Measurements from ENCODE around the gene FFAR4. TPM values are rescaled to one million over a fixed set of nuclear protein-coding genes. Genes with fewer than 3 reads are reported as not detected.

The FFAR4 gene
- total RNA-seq, 1 experiment from 2014 or later, result 0.92 TPM

GRCh38 chr10:93598157-93598556, 31.7 kb downstream of the FFAR4 start:
- BruUV-seq (replicated peaks), result no TSS peak
- in situ Hi-C loops (cut with HindIII; ENCODE audit: low pct_unique_long_range_greater_than_20kb, low sequenced_read_pairs) (no loop called here), intact Hi-C loops (cut with micrococcal nuclease; ENCODE audit: unreplicated experiment) (no loop called here)
- H3K4me1 ChIP-seq (ENCODE audit: control insufficient read depth, insufficient read depth, low read length), result no peaks in the 10 kb centered on the region
- DNase-seq (ENCODE audit: low read depth, low spot score) (no peak), ATAC-seq (no peak)
- no peaks in the 10 kb centered on the region for H3K36me3 ChIP-seq (ENCODE audit: control insufficient read depth, insufficient read depth, low read length)
- POLR2A ChIA-PET, result no interaction called here
- no peak overlapping the region for H3K4me3 ChIP-seq (ENCODE audit: low read depth in 2 of 2, low read length in 2 of 2)
- H3K9me3 ChIP-seq (ENCODE audit: control insufficient read depth, insufficient read depth, low read depth, low read length), result no peaks in the 10 kb centered on the region
- TF ChIP-seq POLR2AphosphoS5 (IDR thresholded peaks at IDR 0.05; ENCODE audit: low read depth, low read length) (no peak), REST (IDR thresholded peaks at IDR 0.05; ENCODE audit: insufficient read depth in 1 of 2, low read depth in 2 of 2, low read length in 1 of 2) (no peak), TCF7L2 (IDR thresholded peaks at IDR 0.05; ENCODE audit: low read depth, low read length) (no peak), SIN3A (IDR thresholded peaks at IDR 0.05; ENCODE audit: borderline replicate concordance, insufficient read depth, low read depth, low read length) (no peak), CTCF (IDR thresholded peaks at IDR 0.05) (no peak)
- H3K27me3 ChIP-seq (ENCODE audit: control insufficient read depth, insufficient read depth, low read length), result peaks cover 16% of the 10 kb centered on the region
- CTCF ChIA-PET, result interaction anchor here (1.0 kb wide), 1 partner anchor 43 kb away, joined by 5 read pairs; no protein-coding TSS in a partner anchor
- H3K27ac ChIP-seq (ENCODE audit: low read length), result no peak overlapping the region

GRCh38 chr10:93599335-93599734, 32.9 kb downstream of the FFAR4 start:
- H3K36me3 ChIP-seq (ENCODE audit: control insufficient read depth, insufficient read depth, low read length), result no peaks in the 10 kb centered on the region
- BruUV-seq (replicated peaks), result no TSS peak
- no peaks in the 10 kb centered on the region for H3K4me1 ChIP-seq (ENCODE audit: control insufficient read depth, insufficient read depth, low read length)
- ChIA-PET POLR2A (no interaction called here), CTCF (no interaction called here)
- no peak overlapping the region for H3K27ac ChIP-seq (ENCODE audit: low read length)
- DNase-seq (ENCODE audit: low read depth, low spot score) (no peak), ATAC-seq (no peak)
- no peak overlapping the region for H3K4me3 ChIP-seq (ENCODE audit: low read depth in 2 of 2, low read length in 2 of 2)
- intact Hi-C loops (cut with micrococcal nuclease; ENCODE audit: unreplicated experiment) (no loop called here), in situ Hi-C loops (cut with HindIII; ENCODE audit: low pct_unique_long_range_greater_than_20kb, low sequenced_read_pairs) (no loop called here)
- H3K27me3 ChIP-seq (ENCODE audit: control insufficient read depth, insufficient read depth, low read length), result peaks cover 27% of the 10 kb centered on the region
- no peaks in the 10 kb centered on the region for H3K9me3 ChIP-seq (ENCODE audit: control insufficient read depth, insufficient read depth, low read depth, low read length)
- TF ChIP-seq SIN3A (IDR thresholded peaks at IDR 0.05; ENCODE audit: borderline replicate concordance, insufficient read depth, low read depth, low read length) (no peak), POLR2AphosphoS5 (IDR thresholded peaks at IDR 0.05; ENCODE audit: low read depth, low read length) (no peak), REST (IDR thresholded peaks at IDR 0.05; ENCODE audit: insufficient read depth in 1 of 2, low read depth in 2 of 2, low read length in 1 of 2) (no peak), CTCF (IDR thresholded peaks at IDR 0.05) (no peak), TCF7L2 (IDR thresholded peaks at IDR 0.05; ENCODE audit: low read depth, low read length) (no peak)

Data from Panc1 (cell line).